ENCODE results near the gene GPR108.
A peak's percentile ranks its signal among the peaks of the same experiment; 100 is the strongest.

Gene GPR108

DNA sequence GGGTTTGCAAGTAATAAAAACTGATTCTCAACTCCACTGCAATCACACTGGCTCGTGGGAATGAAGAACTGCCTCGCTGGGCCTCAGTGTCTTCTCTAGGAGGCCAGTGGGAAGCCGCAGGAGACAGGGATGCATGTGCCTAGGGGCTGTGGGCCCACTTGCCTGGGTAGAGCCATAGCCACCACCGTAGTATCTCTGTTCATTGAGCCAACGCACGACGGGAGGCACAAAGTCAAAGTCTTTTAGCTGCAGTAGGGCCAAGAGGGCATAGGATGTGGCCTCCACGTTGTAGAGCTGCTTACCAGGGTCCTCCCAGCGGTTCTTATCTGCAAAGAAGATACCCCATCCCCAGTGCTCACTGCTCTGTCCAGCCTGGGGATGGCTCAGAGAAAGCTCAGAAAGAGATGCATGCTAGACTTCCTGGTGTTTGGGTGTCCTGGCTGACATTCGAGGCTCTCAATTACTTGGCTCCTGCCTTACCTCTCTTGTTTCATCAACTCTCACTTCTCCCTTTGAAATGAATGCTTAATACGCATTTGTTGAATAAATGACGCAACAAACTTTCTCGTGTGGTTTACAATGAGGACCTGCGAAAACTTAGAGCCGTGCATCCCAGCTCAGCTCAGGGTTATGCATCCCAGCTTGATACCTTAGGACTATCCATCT is 51.3 kb downstream of the GPR108 start:
- DNase-seq: no peak
- TF ChIP-seq GATA1 (IDR thresholded peaks at IDR 0.05; ENCODE audit: low read depth, low read length) (no peak), POLR2A (IDR thresholded peaks at IDR 0.05; ENCODE audit: low read length) (no peak)

GRCh38 chr19:6685482-6685881 is 51.9 kb downstream of the GPR108 start:
- no peak for DNase-seq
- TF ChIP-seq POLR2A (IDR thresholded peaks at IDR 0.05; ENCODE audit: low read length): no peak
- TF ChIP-seq GATA1 (IDR thresholded peaks at IDR 0.05; ENCODE audit: low read depth, low read length): no peak

DNA sequence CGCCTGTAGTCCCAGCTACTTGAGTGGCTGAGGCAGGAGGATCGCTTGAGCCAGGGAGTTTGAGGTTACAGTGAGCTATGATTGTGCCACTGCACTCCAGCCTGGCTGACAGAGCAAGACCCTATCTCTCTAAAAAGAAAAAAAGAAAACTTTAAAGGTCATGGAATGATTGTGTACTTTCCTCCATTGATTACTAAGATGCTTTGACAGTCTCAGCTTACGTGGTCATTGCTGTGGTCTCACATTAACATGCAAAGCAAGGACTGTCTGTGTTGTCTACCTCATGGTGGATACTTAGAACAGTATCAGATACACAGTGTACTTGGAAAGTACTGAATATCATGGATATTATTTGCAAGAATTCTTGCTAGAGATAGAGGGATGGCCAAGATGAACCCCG is 53.4 kb downstream of the GPR108 start:
- no peak for DNase-seq
- TF ChIP-seq POLR2A (IDR thresholded peaks at IDR 0.05; ENCODE audit: low read length) (no peak), GATA1 (IDR thresholded peaks at IDR 0.05; ENCODE audit: low read depth, low read length) (no peak)

DNA sequence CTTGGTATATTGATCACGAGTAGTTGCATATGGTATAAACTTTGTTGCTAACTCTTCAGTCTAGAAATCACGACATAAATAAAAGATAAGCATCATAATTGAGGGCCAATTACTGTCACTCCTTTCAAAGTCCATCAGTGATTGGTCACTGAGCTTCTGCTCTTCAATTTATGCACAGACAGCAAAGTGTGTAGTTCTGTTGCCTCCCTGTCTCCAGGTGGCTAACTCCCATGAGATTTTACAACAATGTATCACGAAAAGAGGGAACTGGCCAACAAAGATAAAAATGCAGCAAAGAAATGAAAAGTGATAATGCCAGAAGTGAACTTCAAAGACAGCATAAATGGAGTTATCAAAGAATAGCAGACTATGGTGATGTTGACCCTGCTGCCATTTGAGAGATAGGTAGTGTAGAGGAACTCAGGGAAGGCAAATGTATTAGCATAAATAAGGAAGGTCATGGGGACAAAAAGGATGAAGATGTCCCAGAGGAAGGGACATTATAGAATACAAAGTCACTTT is 54.7 kb downstream of the GPR108 start:
- DNase-seq: peak in 1 of 2 experiments; percentile 80
- TF ChIP-seq GATA1 (IDR thresholded peaks at IDR 0.05; ENCODE audit: low read depth, low read length): no peak
- TF ChIP-seq POLR2A (IDR thresholded peaks at IDR 0.05; ENCODE audit: low read length): no peak

DNA sequence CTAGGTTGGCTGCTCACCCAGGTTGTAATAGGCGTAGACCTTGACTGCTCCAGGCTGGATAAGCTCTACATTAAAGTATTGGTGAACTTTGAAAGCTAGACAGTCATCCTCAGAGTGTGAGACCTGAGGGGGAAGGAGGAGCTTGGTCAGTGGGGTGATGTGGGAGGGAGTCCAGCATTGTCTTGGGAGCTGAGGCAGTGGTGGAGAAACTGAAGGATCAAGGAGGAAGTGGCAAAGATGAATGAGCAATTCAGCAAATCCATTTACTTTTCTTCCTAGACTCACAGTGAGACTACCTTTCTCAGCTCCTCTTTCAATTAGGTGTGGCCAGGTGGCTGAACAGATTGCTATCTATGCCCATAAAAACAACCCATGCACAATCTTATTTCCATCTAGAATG is 57.2 kb downstream of the GPR108 start:
- no peak for TF ChIP-seq GATA1 (IDR thresholded peaks at IDR 0.05; ENCODE audit: low read depth, low read length)
- TF ChIP-seq POLR2A (IDR thresholded peaks at IDR 0.05; ENCODE audit: low read length): no peak

More for the DNA sequence above, 57.2 kb downstream of the GPR108 start:
- DNase-seq: no peak

All from erythroblast (primary cell).